ENCODE data around the gene COQ9.
A peak's percentile ranks its signal among the peaks of the same experiment; 100 is the strongest.

COQ9 gene

GRCh38 chr16:57406881-57407280, 40.4 kb upstream of the COQ9 start:
- DNase-seq (ENCODE audit: low spot score) = no peak
- ChIA-PET POLR2A (ENCODE audit: low non-redundant PET) (no interaction called here), CTCF (interaction anchor here (1.1 kb wide), 1 partner anchor 10 kb away, joined by 3 read pairs; no protein-coding TSS in a partner anchor)

GRCh38 chr16:57407521-57408353, 39.5 kb upstream of the COQ9 start:
- H3K27ac ChIP-seq = no peak overlapping the region
- no peak for DNase-seq (ENCODE audit: low spot score)
- CTCF ChIA-PET = interaction anchor here (1.1 kb wide), 1 partner anchor 9 kb away, joined by 3 read pairs; no protein-coding TSS in a partner anchor
- TF ChIP-seq CTCF (conservative IDR thresholded peaks at IDR 0.05; ENCODE audit: low read depth) = no peak
- POLR2A ChIA-PET (ENCODE audit: low non-redundant PET) = no interaction called here

More at GRCh38 chr16:57406881-57407280, 40.4 kb upstream of the COQ9 start:
- H3K27ac ChIP-seq = no peak overlapping the region
- TF ChIP-seq CTCF (conservative IDR thresholded peaks at IDR 0.05; ENCODE audit: low read depth) = no peak

- DNase-seq (ENCODE audit: low spot score) = no peak
- ChIA-PET CTCF (interaction anchor here (0.6 to 1.2 kb wide), 2 partner anchors 14 to 108 kb away, joined by 3 to 6 read pairs; no protein-coding TSS in a partner anchor), POLR2A (ENCODE audit: low non-redundant PET) (no interaction called here)
- no peak for TF ChIP-seq CTCF (conservative IDR thresholded peaks at IDR 0.05; ENCODE audit: low read depth)
- no peak overlapping the region for H3K27ac ChIP-seq
Observed at GRCh38 chr16:57409065-57409464, 38.2 kb upstream of the COQ9 start.

- DNase-seq (ENCODE audit: low spot score) = no peak
- no peak for TF ChIP-seq CTCF (conservative IDR thresholded peaks at IDR 0.05; ENCODE audit: low read depth)
- H3K27ac ChIP-seq = peak overlapping the region; percentile 33
- ChIA-PET CTCF (interaction anchor here (0.6 to 1.2 kb wide), 3 partner anchors 13 to 109 kb away, joined by 3 to 6 read pairs (median 4); no protein-coding TSS in a partner anchor), POLR2A (ENCODE audit: low non-redundant PET) (no interaction called here)
Observed at GRCh38 chr16:57409870-57410587, 37.2 kb upstream of the COQ9 start.

- ChIA-PET CTCF (interaction anchor here (0.6 kb wide), 2 partner anchors 15 to 111 kb away, joined by 3 read pairs; no protein-coding TSS in a partner anchor), POLR2A (ENCODE audit: low non-redundant PET) (no interaction called here)
- TF ChIP-seq CTCF (conservative IDR thresholded peaks at IDR 0.05; ENCODE audit: low read depth) = no peak
- no peak overlapping the region for H3K27ac ChIP-seq
- DNase-seq (ENCODE audit: low spot score) = no peak
Observed at GRCh38 chr16:57411362-57411976, 35.8 kb upstream of the COQ9 start.

GRCh38 chr16:57412584-57412983, 34.7 kb upstream of the COQ9 start:
- no peak for DNase-seq (ENCODE audit: low spot score)
- ChIA-PET CTCF (interaction anchor here (0.6 to 1.5 kb wide), 4 partner anchors 17 to 113 kb away, joined by 3 to 5 read pairs (median 3); no protein-coding TSS in a partner anchor), POLR2A (ENCODE audit: low non-redundant PET) (no interaction called here)
- H3K27ac ChIP-seq = no peak overlapping the region
- TF ChIP-seq CTCF (conservative IDR thresholded peaks at IDR 0.05; ENCODE audit: low read depth) = no peak

Data from RWPE1 (cell line).